Trophoblast cell (in vitro differentiated cells and primary cell): ENCODE data around the gene KIRREL3.

ENCODE experiments used
- DNase-seq, 2 donors: peaks; one replicate each; pipeline ENCODE4 v3.0.0-alpha.2; 2016
- H2AFZ ChIP-seq: 2 replicates; pipeline ENCODE4 v1.6.1; 2013; ENCODE audit warnings: low read length, moderate library complexity, mild to moderate bottlenecking; ENCODE audit not compliant: insufficient read depth, poor library complexity
- H2AK5ac ChIP-seq: 2 replicates; pipeline ENCODE4 v1.6.1; 2013; ENCODE audit warnings: mild to moderate bottlenecking, low read length
- H2BK120ac ChIP-seq: 2 replicates; pipeline ENCODE4 v1.6.1; 2013; ENCODE audit warnings: low read length, mild to moderate bottlenecking, moderate library complexity; ENCODE audit not compliant: insufficient read depth, poor library complexity
- H2BK12ac ChIP-seq: 2 replicates; pipeline ENCODE4 v1.6.1; 2013; ENCODE audit warnings: mild to moderate bottlenecking, low read length, moderate library complexity
- H2BK5ac ChIP-seq: 2 replicates; pipeline ENCODE4 v1.6.1; 2013; ENCODE audit warnings: low read length, low read depth, moderate library complexity, mild to moderate bottlenecking; ENCODE audit not compliant: poor library complexity
- H3K14ac ChIP-seq: 2 replicates; pipeline ENCODE4 v1.6.1; 2013; ENCODE audit warnings: mild to moderate bottlenecking, low read length
- H3K18ac ChIP-seq: 2 replicates; pipeline ENCODE4 v1.6.1; 2013; ENCODE audit warnings: mild to moderate bottlenecking, low read length
- H3K23ac ChIP-seq: 2 replicates; pipeline ENCODE4 v1.6.1; 2013; ENCODE audit warnings: low read length
- H3K27ac ChIP-seq: 2 replicates; pipeline ENCODE4 v1.5.1; 2013; ENCODE audit warnings: low read depth, mild to moderate bottlenecking, inconsistent platforms, low read length, moderate library complexity
- H3K27me3 ChIP-seq: 2 replicates; pipeline ENCODE4 v1.6.1; 2013; ENCODE audit warnings: inconsistent platforms, mild to moderate bottlenecking, low read length, moderate library complexity; ENCODE audit not compliant: insufficient read depth
- H3K36me3 ChIP-seq, 2 experiments: 1 replicate in 1 of 2; 2 replicates in 1 of 2; pipeline ENCODE4 v1.6.1; 2013; ENCODE audit warnings: low read length in 2 of 2, mild to moderate bottlenecking in 2 of 2, moderate library complexity in 1 of 2; ENCODE audit not compliant: insufficient read depth in 2 of 2, control insufficient read depth in 1 of 2
- H3K4ac ChIP-seq: 2 replicates; pipeline ENCODE4 v1.6.1; 2013; ENCODE audit warnings: low read depth, mild to moderate bottlenecking, low read length, moderate library complexity
- H3K4me1 ChIP-seq, 2 experiments: 1 replicate in 1 of 2; 2 replicates in 1 of 2; pipeline ENCODE4 v1.6.1; 2013; ENCODE audit warnings: low read length in 2 of 2, mild to moderate bottlenecking in 2 of 2, moderate library complexity in 1 of 2; ENCODE audit not compliant: insufficient read depth in 2 of 2, control insufficient read depth in 1 of 2
- H3K4me2 ChIP-seq: 2 replicates; pipeline ENCODE4 v1.6.1; 2013; ENCODE audit warnings: inconsistent platforms, mild to moderate bottlenecking, low read length, moderate library complexity
- H3K4me3 ChIP-seq: 2 replicates; pipeline ENCODE4 v1.5.1; 2013; ENCODE audit warnings: mild to moderate bottlenecking, low read depth, low read length, inconsistent platforms
- H3K79me1 ChIP-seq: one replicate; pipeline ENCODE4 v1.6.1; 2013; ENCODE audit warnings: low read length
- H3K79me2 ChIP-seq: 2 replicates; pipeline ENCODE4 v1.6.1; 2013; ENCODE audit warnings: low read length, mild to moderate bottlenecking; ENCODE audit not compliant: control insufficient read depth, insufficient read depth, poor library complexity
- H3K9ac ChIP-seq: 2 replicates; pipeline ENCODE4 v1.6.1; 2013; ENCODE audit warnings: mild to moderate bottlenecking, low read length
- H3K9me3 ChIP-seq: 2 replicates; pipeline ENCODE4 v1.6.1; 2013; ENCODE audit warnings: low read depth, mild to moderate bottlenecking, control low read depth, inconsistent platforms, low read length; ENCODE audit not compliant: insufficient read depth
- H4K12ac ChIP-seq: 2 replicates; pipeline ENCODE4 v1.6.1; 2013; ENCODE audit warnings: low read depth, mild to moderate bottlenecking, low read length, moderate library complexity
- H4K8ac ChIP-seq: 2 replicates; pipeline ENCODE4 v1.6.1; 2013; ENCODE audit warnings: low read depth, mild to moderate bottlenecking, low read length, moderate library complexity
- H4K91ac ChIP-seq: one replicate; pipeline ENCODE4 v1.6.1; 2013; ENCODE audit warnings: low read depth, mild to moderate bottlenecking, low read length, moderate library complexity
- WGBS: extraction: QIAGEN DNeasy Blood & Tissue Kit; methylation state at CpG from one replicate; pipeline ENCODE4 v1.1.7; 2013; ENCODE audit warnings: missing lambda C conversion rate; ENCODE audit not compliant: insufficient read length, insufficient coverage; ENCODE audit errors: extremely low coverage; 5-methylcytosine and 5-hydroxymethylcytosine counted together

Gene KIRREL3

GRCh38 chr11:126628790-126629621, 371.6 kb downstream of the KIRREL3 start:
- H4K8ac ChIP-seq, result no peak overlapping the region
- no peaks in the 10 kb centered on the region for H3K36me3 ChIP-seq
- no peak overlapping the region for H2AK5ac ChIP-seq
- no peak overlapping the region for H2BK5ac ChIP-seq
- no peak overlapping the region for H4K91ac ChIP-seq
- no CpG with 5 or more reads among the region's 13 CpGs for WGBS
- H3K4ac ChIP-seq, result no peak overlapping the region
- H3K79me1 ChIP-seq, result no peaks in the 10 kb centered on the region
- no peak overlapping the region for H4K12ac ChIP-seq
- no peak overlapping the region for H3K4me3 ChIP-seq
- H2BK120ac ChIP-seq, result no peak overlapping the region
- H3K4me1 ChIP-seq, result no peaks in the 10 kb centered on the region
- no peak overlapping the region for H3K14ac ChIP-seq
- peaks cover 1% of the 10 kb centered on the region for H3K9me3 ChIP-seq
- H3K9ac ChIP-seq, result no peak overlapping the region
- H2AFZ ChIP-seq, result no peak overlapping the region
- H3K23ac ChIP-seq, result no peak overlapping the region
- no peak overlapping the region for H2BK12ac ChIP-seq
- no peak for DNase-seq
- H3K27ac ChIP-seq, result no peak overlapping the region
- no peak overlapping the region for H3K4me2 ChIP-seq
- no peak overlapping the region for H3K18ac ChIP-seq
- no peaks in the 10 kb centered on the region for H3K27me3 ChIP-seq
- H3K79me2 ChIP-seq, result no peaks in the 10 kb centered on the region

GRCh38 chr11:126628450-126628789, 372.1 kb downstream of the KIRREL3 start:
- H2AK5ac ChIP-seq, result no peak overlapping the region
- H2BK5ac ChIP-seq, result no peak overlapping the region

GRCh38 chr11:126627421-126627820, 373.1 kb downstream of the KIRREL3 start:
- Histone ChIP-seq H3K9ac (no peak overlapping the region), H2AK5ac (no peak overlapping the region), H3K9me3 (peaks cover 1% of the 10 kb centered on the region), H2AFZ (no peak overlapping the region), H3K36me3 (no peaks in the 10 kb centered on the region), H3K27ac (no peak overlapping the region), H2BK5ac (no peak overlapping the region), H2BK12ac (no peak overlapping the region), H3K4ac (no peak overlapping the region), H4K91ac (no peak overlapping the region), H3K27me3 (no peaks in the 10 kb centered on the region), H3K14ac (no peak overlapping the region), H3K79me1 (no peaks in the 10 kb centered on the region), H3K18ac (no peak overlapping the region), H3K79me2 (no peaks in the 10 kb centered on the region), H4K12ac (no peak overlapping the region), H3K4me2 (no peak overlapping the region), H3K23ac (no peak overlapping the region), H2BK120ac (no peak overlapping the region), H3K4me3 (no peak overlapping the region), H4K8ac (no peak overlapping the region), H3K4me1 (no peaks in the 10 kb centered on the region)
- no CpG with 5 or more reads among the region's 7 CpGs for whole genome bisulfite sequencing
- no peak for DNase-seq

More at GRCh38 chr11:126628450-126628789, 372.1 kb downstream of the KIRREL3 start:
- Histone ChIP-seq H3K79me1 (no peaks in the 10 kb centered on the region), H3K4ac (no peak overlapping the region), H4K12ac (no peak overlapping the region), H3K9me3 (peaks cover 1% of the 10 kb centered on the region), H3K18ac (no peak overlapping the region), H3K14ac (no peak overlapping the region), H4K8ac (no peak overlapping the region), H3K27me3 (no peaks in the 10 kb centered on the region), H3K4me1 (no peaks in the 10 kb centered on the region), H2AFZ (no peak overlapping the region), H3K4me2 (no peak overlapping the region), H3K23ac (no peak overlapping the region), H3K36me3 (no peaks in the 10 kb centered on the region), H3K79me2 (no peaks in the 10 kb centered on the region), H3K27ac (no peak overlapping the region), H3K4me3 (no peak overlapping the region), H4K91ac (no peak overlapping the region), H2BK12ac (no peak overlapping the region), H2BK120ac (no peak overlapping the region), H3K9ac (no peak overlapping the region)
- WGBS, result no CpG with 5 or more reads among the region's 1 CpG
- no peak for DNase-seq

- Histone ChIP-seq H4K8ac (no peak overlapping the region), H3K4ac (no peak overlapping the region), H3K36me3 (no peaks in the 10 kb centered on the region), H3K9me3 (peaks cover 1% of the 10 kb centered on the region), H3K4me1 (peaks cover 0 to 1% of the 10 kb centered on the region in 2 experiments), H3K79me2 (no peaks in the 10 kb centered on the region), H2BK5ac (no peak overlapping the region), H3K27ac (no peak overlapping the region), H3K4me3 (no peak overlapping the region), H2BK120ac (no peak overlapping the region), H3K9ac (no peak overlapping the region), H2BK12ac (no peak overlapping the region), H2AFZ (no peak overlapping the region), H4K91ac (no peak overlapping the region), H3K27me3 (no peaks in the 10 kb centered on the region), H3K79me1 (no peaks in the 10 kb centered on the region), H4K12ac (no peak overlapping the region), H2AK5ac (no peak overlapping the region), H3K23ac (no peak overlapping the region), H3K18ac (no peak overlapping the region), H3K4me2 (no peak overlapping the region), H3K14ac (no peak overlapping the region)
- no peak for DNase-seq
- WGBS, result no CpG with 5 or more reads among the region's 7 CpGs
These were observed 376.1 kb downstream of the KIRREL3 start for GRCh38 chr11:126624506-126624905.
